Stomach (tissue), 4 donors: Measurements from ENCODE around the gene SEC61B.

Experiments
- CTCF ChIP-seq, 7 experiments: fragments of 450-650 bp in 4 of 7; fragments of 200-600 bp in 3 of 7; sonication (generic) in 3 of 7; IDR thresholded peaks; one replicate each; pipeline ENCODE4 v1.5.1; 2016 to 2019; ENCODE audit warnings: antibody characterized with exemption in 7 of 7, control low read depth in 2 of 7, mild to moderate bottlenecking in 1 of 7
- EP300 ChIP-seq: sonication (generic); formaldehyde crosslinking; IDR thresholded peaks from one replicate; pipeline ENCODE4 v1.6.1; 2017; ENCODE audit warnings: antibody characterized with exemption
- POLR2A ChIP-seq, 4 donors: fragments of 450-650 bp; IDR thresholded peaks; one replicate each; pipeline ENCODE4 v1.6.1; 2016; ENCODE audit warnings: antibody characterized with exemption in 4 of 4, control low read depth in 2 of 4, mild to moderate bottlenecking in 1 of 4, moderate library complexity in 1 of 4
- POLR2AphosphoS5 ChIP-seq, 3 donors: sonication (generic); formaldehyde crosslinking; IDR thresholded peaks; one replicate each; pipeline ENCODE4 v1.6.1; 2016; ENCODE audit warnings: antibody characterized with exemption in 3 of 3

GRCh38 chr9:99266255-99267023, 44.4 kb downstream of the SEC61B start:
- no peak for TF ChIP-seq POLR2A (IDR thresholded peaks at IDR 0.05)
- TF ChIP-seq CTCF (IDR thresholded peaks at IDR 0.05), result peak in 5 of 7 experiments; percentile 47 to 69 (median 64)
- no peak for TF ChIP-seq EP300
- TF ChIP-seq POLR2AphosphoS5 (IDR thresholded peaks at IDR 0.05), result no peak
